Colonic mucosa (tissue), 4 donors: ENCODE data around the gene PQBP1. TPM values are rescaled to one million over a fixed set of nuclear protein-coding genes. Genes with fewer than 3 reads are reported as not detected.

ENCODE experiments used
- DNase-seq: peaks from one replicate; pipeline ENCODE4 v3.0.0-alpha.2; 2020
- H3K27ac ChIP-seq: fragments of 200-600 bp; one replicate; pipeline ENCODE4 v1.8.0; 2021
- H3K27me3 ChIP-seq: fragments of 200-600 bp; one replicate; pipeline ENCODE4 v1.8.0; 2021
- H3K36me3 ChIP-seq: fragments of 200-600 bp; one replicate; pipeline ENCODE4 v1.8.0; 2021
- H3K4me1 ChIP-seq: fragments of 200-600 bp; one replicate; pipeline ENCODE4 v1.8.0; 2021; ENCODE audit warnings: mild to moderate bottlenecking
- H3K4me3 ChIP-seq: fragments of 200-600 bp; one replicate; pipeline ENCODE4 v1.8.0; 2021
- H3K9ac ChIP-seq, 2 donors: one replicate each; pipeline ENCODE4 v1.7.0; 2013; ENCODE audit warnings: control low read depth in 2 of 2, low read depth in 2 of 2, low read length in 2 of 2
- H3K9me3 ChIP-seq: fragments of 200-600 bp; one replicate; pipeline ENCODE4 v1.8.0; 2021
- CTCF ChIP-seq: fragments of 200-600 bp; IDR thresholded peaks from one replicate; pipeline ENCODE4 v1.8.0; 2022; ENCODE audit warnings: antibody characterized with exemption, mild to moderate bottlenecking
- intact Hi-C: fragments of 100-400 bp; cut with DNase I; formaldehyde crosslinking; loops from one replicate; pipeline ENCODE4 v1.14.1; 2022
- total RNA-seq, 2 donors: library from RNA; stranded (reverse); fragmentation: NEBNext Ultra II Directional in 1 of 2; extraction: Animal tissue kit (Norgen Biotek cat#: 25700) in 1 of 2; gene quantifications; one replicate each; pipeline ENCODE4 v1.2.1, GENCODE V29; 2021
- donor health status: healthy.
- donor health status: DM: no; HTN: no; CAD: no.
- donor health status: DM: no; HTN: no; CAD: no.

PQBP1 gene
- total RNA-seq, 2 donors from 2014 or later = 68.1 to 76.3 TPM

GRCh38 chrX:48897157-48897624 is 539 bp upstream of the PQBP1 start:
- H3K9ac ChIP-seq = peak overlapping the region; percentile 75 to 87
- H3K4me1 ChIP-seq = no peaks in the 10 kb centered on the region
- no peaks in the 10 kb centered on the region for H3K9me3 ChIP-seq
- intact Hi-C loops = no loop called here
- H3K27ac ChIP-seq = peak overlapping the region; percentile 92
- peak; percentile 81 for DNase-seq
- TF ChIP-seq CTCF = no peak
- H3K4me3 ChIP-seq = peak overlapping the region; percentile 57
- H3K27me3 ChIP-seq = no peaks in the 10 kb centered on the region
- no peaks in the 10 kb centered on the region for H3K36me3 ChIP-seq

DNA sequence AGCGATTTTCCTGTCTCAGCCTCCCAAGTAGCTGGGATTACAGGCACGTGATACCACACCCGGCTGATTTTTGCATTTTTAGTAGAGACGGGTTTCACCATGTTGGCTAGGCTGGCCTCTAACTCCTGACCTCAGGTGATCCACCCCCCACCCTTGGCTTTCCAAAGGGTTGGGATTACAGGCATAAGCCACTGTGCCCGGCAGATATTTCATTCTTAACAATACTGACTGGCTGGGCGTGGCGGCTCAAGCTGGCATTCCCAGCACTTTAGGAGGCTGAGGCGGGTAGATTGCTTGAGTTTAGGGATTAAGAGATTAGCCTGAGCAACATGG is 1.3 kb downstream of the PQBP1 start:
- no peaks in the 10 kb centered on the region for H3K9me3 ChIP-seq
- no peak for DNase-seq
- H3K27me3 ChIP-seq = no peaks in the 10 kb centered on the region
- intact Hi-C loops = no loop called here
- no peak overlapping the region for H3K4me3 ChIP-seq
- no peak overlapping the region for H3K27ac ChIP-seq
- H3K9ac ChIP-seq = no peak overlapping the region
- no peaks in the 10 kb centered on the region for H3K4me1 ChIP-seq
- no peak for TF ChIP-seq CTCF
- H3K36me3 ChIP-seq = no peaks in the 10 kb centered on the region

DNA sequence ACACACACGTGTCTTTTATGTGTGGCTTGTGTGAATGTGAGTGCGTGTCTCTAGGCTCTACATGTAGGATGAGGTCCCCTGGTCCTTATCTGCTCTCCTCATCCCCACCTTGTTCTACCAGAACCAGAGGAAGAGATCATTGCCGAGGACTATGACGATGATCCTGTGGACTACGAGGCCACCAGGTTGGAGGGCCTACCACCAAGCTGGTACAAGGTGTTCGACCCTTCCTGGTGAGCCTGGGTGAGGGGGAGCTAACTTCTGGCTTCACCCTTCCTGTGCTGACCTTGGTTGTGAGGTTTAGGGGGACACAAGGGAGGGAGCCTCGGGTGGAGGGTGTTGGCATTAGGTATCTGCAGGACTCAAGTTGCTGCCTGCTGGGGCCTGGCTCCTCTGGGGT is 3.3 kb downstream of the PQBP1 start:
- Histone ChIP-seq H3K36me3 (no peaks in the 10 kb centered on the region), H3K27ac (no peak overlapping the region), H3K4me3 (no peak overlapping the region), H3K9me3 (no peaks in the 10 kb centered on the region), H3K27me3 (no peaks in the 10 kb centered on the region), H3K4me1 (no peaks in the 10 kb centered on the region), H3K9ac (no peak overlapping the region)
- intact Hi-C loops = no loop called here
- DNase-seq = no peak
- no peak for TF ChIP-seq CTCF

GRCh38 chrX:48902135-48902534 is 4.4 kb downstream of the PQBP1 start:
- H3K4me3 ChIP-seq = no peak overlapping the region
- no peak overlapping the region for H3K27ac ChIP-seq
- no peaks in the 10 kb centered on the region for H3K4me1 ChIP-seq
- H3K36me3 ChIP-seq = no peaks in the 10 kb centered on the region
- no peaks in the 10 kb centered on the region for H3K9me3 ChIP-seq
- DNase-seq = no peak
- H3K27me3 ChIP-seq = no peaks in the 10 kb centered on the region
- no peak for TF ChIP-seq CTCF
- intact Hi-C loops = no loop called here
- no peak overlapping the region for H3K9ac ChIP-seq

- Histone ChIP-seq H3K4me3 (no peak overlapping the region), H3K9me3 (no peaks in the 10 kb centered on the region), H3K4me1 (no peaks in the 10 kb centered on the region), H3K9ac (no peak overlapping the region), H3K36me3 (no peaks in the 10 kb centered on the region), H3K27me3 (no peaks in the 10 kb centered on the region), H3K27ac (no peak overlapping the region)
- intact Hi-C loops = no loop called here
- no peak for TF ChIP-seq CTCF
- no peak for DNase-seq
Measured at GRCh38 chrX:48902776-48903175, 5.0 kb downstream of the PQBP1 start.

DNA sequence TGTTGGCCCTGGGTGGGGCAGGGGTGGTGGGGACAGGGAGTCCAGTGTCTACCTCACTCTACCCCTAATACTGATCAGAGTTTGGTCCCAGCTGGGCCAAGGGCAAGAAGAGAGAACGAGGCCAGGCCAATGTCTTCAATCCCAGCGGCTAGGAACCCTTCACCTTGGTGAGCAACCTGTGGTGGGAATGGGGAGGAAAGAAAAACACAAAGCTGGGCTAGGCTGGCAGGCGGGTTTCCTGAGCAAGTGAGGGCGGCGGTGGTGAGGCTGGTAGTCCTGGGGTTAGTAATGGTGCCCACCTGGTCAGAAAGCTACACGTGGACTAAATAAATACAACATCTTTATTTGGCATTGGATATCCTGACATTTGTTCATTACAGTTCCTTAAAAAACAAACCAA is 5.6 kb downstream of the PQBP1 start:
- Histone ChIP-seq H3K27ac (no peak overlapping the region), H3K9ac (no peak overlapping the region), H3K4me3 (no peak overlapping the region), H3K9me3 (no peaks in the 10 kb centered on the region), H3K36me3 (no peaks in the 10 kb centered on the region), H3K4me1 (no peaks in the 10 kb centered on the region), H3K27me3 (no peaks in the 10 kb centered on the region)
- no peak for TF ChIP-seq CTCF
- no peak for DNase-seq
- intact Hi-C loops = no loop called here
